NCI-H2107 treated with DMSO at 0.1 percent for 48 hours (cell line): ENCODE results near the gene ZNF674.
A peak's percentile ranks its signal among the peaks of the same experiment; 100 is the strongest.

Source experiments
- DNase-seq: peaks from one replicate; lab custom pipeline; 2025; ENCODE audit not compliant: unreplicated experiment; lab: John Stamatoyannopoulos, UW

The ZNF674 gene

GRCh38 chrX:46545111-46546005 is at the start of gene ZNF674:
Gene ZNF674, minus strand, starts transcription at chrX:46545421. Its CDS starts 3,334 bp downstream, at chrX:46542087.
- peak; percentile 78 for DNase-seq

DNA sequence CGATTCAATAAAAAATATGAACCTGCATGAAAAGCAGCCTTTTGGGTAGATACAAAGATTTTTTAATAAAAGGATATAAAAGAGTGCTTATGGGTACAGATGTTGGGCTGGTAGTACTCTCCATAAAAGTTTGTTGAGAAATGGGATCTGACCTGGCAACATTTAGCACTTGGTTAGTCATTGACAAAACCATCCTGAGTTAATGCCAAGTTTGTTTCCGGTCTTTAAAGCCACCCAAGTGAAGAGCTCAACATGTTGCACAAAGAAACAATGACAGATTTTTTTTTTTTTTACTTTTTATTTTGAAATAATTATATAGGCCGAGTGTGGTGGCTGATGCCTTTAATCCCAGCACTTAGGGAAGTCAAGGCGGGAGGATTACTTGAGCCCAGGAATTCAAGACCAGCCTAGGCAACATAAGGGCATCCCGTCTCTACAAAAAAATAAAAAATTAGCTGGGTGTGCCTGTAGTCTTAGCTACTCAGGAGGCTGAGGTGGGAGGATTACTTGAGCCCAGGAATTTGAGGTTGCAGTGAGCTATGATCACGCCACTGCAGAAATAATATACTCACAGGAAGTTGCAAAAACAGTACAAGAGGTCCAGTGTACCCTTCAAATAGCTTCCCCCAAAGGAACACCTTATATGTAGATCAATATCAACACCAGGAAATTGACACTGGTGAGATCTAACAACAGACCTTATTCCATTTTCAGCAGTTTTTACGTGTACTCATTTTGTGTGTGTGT is 44.9 kb upstream of the ZNF674 start:
- no peak for DNase-seq

GRCh38 chrX:46588263-46588662 is 43.0 kb upstream of the ZNF674 start:
- no peak for DNase-seq

DNA sequence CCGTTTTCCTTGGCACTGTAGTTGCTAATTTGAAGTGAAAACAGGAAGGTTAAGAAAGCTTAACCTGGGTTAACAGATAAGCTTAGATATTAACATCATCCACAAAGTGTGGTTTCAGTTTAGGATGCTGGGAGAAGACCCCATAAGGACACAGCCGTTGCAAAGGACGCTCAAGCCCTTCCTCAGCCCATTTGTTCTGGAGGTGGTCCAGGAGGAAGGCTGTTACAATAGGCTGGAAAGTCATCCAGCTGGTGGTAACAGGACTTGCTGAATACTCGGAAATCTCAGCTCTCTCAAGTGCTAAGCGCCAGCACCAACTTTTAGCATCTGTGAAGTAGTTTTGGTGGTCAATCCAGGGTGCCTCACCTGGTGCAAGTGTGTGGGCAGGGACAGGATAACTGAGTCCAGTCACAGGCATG is 42.5 kb upstream of the ZNF674 start:
- DNase-seq = no peak

- DNase-seq = no peak
Observed at GRCh38 chrX:46587158-46587557, 41.9 kb upstream of the ZNF674 start.

DNA sequence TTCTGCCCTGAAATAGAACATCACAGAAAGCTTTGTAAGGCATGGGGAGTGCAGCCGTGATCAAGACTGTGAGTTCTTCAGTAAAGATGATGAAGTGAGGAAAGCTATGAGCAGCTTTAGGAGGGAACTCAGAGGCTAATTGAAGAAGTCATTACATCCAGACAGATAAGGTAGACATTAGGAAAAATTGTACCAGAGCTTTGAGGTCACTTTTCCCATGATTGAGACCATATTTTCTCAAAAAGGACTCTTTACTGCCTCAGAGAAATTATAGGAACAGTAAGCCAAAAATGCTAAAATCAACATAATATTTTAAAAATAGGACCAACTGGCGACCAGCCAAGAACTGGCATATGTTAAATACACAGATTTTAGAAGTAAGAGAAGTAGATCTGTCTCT is 39.5 kb upstream of the ZNF674 start:
- DNase-seq = no peak

DNA sequence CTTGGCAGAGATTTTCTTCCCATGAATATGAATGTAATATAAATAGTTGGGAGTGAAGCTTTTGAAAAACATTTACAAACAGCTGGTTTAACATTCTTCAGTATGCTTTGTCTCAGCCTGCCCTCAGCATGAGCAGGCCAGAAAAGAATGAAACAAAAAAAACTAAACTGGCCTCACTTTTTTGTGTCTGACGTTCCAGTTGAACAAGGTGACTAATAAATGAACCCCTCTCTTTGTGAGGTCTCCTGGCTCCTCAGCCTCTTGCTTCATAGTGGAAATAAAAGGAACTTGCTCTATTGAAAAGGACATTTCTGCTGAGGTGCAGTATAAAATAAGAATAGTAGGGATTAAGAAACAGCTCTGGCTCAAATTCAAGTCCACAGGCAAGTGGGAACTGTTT is 37.7 kb upstream of the ZNF674 start:
- no peak for DNase-seq

DNA sequence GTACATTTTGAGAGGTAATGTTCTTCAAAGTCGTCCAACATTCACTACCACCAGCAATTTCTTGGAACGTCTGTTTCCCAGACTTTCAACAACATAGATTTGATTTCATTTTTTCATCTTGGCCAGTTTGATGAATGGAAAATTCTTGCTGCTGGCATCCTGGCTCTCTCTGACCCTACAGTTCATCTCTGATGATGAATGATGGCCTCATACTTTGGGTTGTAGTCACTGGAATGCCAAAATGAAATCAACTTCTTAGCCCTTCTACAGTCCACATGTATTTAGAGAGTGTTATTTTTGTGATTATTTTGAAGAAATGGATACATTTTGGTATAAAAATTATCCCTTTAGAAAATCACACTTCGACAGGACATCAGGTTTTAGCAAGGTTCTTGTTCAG is 37.1 kb upstream of the ZNF674 start:
- DNase-seq = no peak

GRCh38 chrX:46580613-46581012 is 35.4 kb upstream of the ZNF674 start:
- DNase-seq = no peak

- DNase-seq = no peak
Observed at GRCh38 chrX:46579250-46579649, 34.0 kb upstream of the ZNF674 start.

DNA sequence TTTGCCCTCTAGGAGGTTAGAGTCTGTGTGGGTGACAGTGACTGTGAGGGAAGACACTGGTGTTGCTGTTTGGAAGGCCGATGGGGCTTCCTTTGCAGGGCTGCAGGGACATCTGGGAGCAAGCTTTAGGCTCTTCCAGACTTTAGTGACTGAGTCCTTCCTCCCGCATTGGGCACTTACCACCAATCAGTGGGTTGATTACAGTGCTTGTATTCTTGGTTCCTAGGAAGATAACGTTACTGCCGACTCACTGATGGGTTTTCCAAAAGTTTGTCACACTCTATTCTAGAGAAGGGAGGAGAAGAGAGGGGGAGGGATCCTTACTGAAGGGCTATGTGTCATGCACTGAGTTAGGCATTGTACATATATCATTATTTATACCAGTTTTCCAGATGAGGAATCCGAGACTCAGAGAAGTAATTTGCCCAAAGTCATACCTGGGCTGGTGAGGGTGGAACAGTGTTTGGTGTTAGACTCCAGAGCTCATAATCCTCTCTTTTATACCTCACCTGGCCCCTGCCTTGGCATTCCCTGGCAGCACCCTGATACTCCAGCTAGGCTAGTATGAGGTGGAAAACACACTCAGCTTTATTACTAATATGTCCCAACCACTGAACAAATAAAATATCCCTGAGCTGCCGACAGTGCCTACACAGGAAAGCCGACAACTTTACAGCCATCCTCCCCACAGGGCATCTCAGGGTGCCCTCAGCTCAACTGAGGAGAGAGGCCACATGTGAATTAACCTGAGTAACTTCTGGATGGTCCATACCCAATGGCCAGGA is 32.2 kb upstream of the ZNF674 start:
- no peak for DNase-seq

- no peak for DNase-seq
Observed at GRCh38 chrX:46576458-46576857, 31.2 kb upstream of the ZNF674 start.

- no peak for DNase-seq
Observed at GRCh38 chrX:46575991-46576392, 30.8 kb upstream of the ZNF674 start.

- peak; percentile 32 for DNase-seq
Observed at GRCh38 chrX:46575586-46575985, 30.4 kb upstream of the ZNF674 start.

- peak; percentile 30 for DNase-seq
Observed at GRCh38 chrX:46574774-46575381, 29.7 kb upstream of the ZNF674 start.

GRCh38 chrX:46573892-46574773 is 28.9 kb upstream of the ZNF674 start:
- DNase-seq = peak; percentile 36

DNA sequence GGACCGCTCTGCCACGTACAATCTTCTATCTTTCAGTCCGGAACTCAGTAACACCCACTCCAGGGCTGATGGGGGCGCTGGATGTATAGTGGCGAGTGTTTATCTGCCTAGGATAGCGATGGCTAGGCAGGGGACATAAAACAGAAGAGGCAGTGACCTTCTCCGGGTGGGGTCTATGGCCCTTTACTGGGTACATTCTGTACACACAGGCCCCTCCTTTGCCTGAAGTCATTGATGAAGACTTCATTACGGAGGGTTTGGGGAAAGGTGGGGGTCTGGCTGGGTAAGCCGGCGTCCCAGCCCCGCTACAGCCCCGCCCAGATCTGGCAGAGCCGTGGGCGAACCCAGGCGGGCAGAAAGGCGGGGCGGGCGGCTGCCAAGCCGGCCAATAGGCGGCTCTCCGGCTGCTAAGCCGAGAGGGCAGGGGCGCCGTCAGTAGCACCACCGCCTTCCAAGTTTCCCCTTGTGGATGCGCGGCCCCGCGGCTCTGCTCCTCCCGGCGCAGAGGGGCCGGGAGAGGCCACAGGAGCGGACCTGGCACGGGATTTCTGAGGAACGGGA is 28.2 kb upstream of the ZNF674 start, which contains the start of gene CHST7:
CHST7 (plus strand) TSS at position 435 of the 561 bp plus-strand sequence. CDS start 167 bp downstream, outside the sequence.
- peak; percentile 44 for DNase-seq

GRCh38 chrX:46572340-46572936 is 27.2 kb upstream of the ZNF674 start:
- DNase-seq = no peak
